ENCODE data around the gene KIAA1671. TPM values are rescaled to one million over a fixed set of nuclear protein-coding genes. Genes with fewer than 3 reads are reported as not detected.
A peak's percentile ranks its signal among the peaks of the same experiment; 100 is the strongest.

KIAA1671 gene
- polyA plus RNA-seq, 1 donor (not counting 4 experiments of a cell fraction or from before 2014, with no cell fraction given): 17.4 TPM

DNA sequence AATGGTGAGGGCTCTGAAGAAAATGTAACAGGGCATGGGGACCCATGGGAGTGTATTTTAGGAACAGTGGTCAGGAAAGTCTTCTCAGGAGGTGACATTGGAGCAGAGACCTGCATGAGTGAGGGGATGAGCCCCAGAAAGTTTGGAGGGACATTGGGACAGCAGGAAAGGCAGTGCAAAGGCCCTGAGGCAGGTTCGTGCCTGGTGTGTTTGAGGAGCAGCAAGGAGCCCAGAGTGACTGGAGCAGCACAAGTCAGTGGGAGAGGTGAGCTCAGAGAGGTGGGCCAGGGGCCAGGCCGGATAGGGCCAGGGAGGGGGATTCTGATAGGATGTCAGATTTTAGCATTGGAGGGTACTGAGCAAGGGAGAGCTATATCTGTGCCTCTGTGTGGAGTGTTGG lies 167.1 kb downstream of the KIAA1671 start:
- Histone ChIP-seq H4K20me1 (ENCODE audit: control insufficient read depth, extremely low read depth, insufficient read depth, low read length) (peaks cover 3% of the 10 kb centered on the region), H3K4me2 (ENCODE audit: control insufficient read depth, extremely low read depth, insufficient read depth, low read depth, low read length) (peak overlapping the region; percentile 29), H3K4me1 (ENCODE audit: control insufficient read depth, extremely low read depth, insufficient read depth, low read length) (peaks cover 17% of the 10 kb centered on the region), H2AFZ (ENCODE audit: control insufficient read depth, low read length) (no peak overlapping the region), H3K27ac (ENCODE audit: control insufficient read depth, insufficient read depth, low read length) (peak overlapping the region; percentile 13), H3K27me3 (ENCODE audit: control insufficient read depth, extremely low read depth, insufficient read depth, low read length) (no peaks in the 10 kb centered on the region), H3K9me1 (ENCODE audit: control insufficient read depth, extremely low read depth, insufficient read depth, low read length) (no peaks in the 10 kb centered on the region), H3K79me2 (ENCODE audit: control insufficient read depth, insufficient read depth, low read length) (no peaks in the 10 kb centered on the region), H3K4me3 (ENCODE audit: control insufficient read depth in 2 of 3, extremely low read depth in 1 of 3, insufficient read depth in 2 of 3, low read depth in 1 of 3, low read length in 3 of 3) (no peak overlapping the region), H3K9ac (ENCODE audit: control insufficient read depth, extremely low read depth, insufficient read depth, low read length) (no peak overlapping the region), H3K9me3 (ENCODE audit: control insufficient read depth, low read depth, low read length) (no peaks in the 10 kb centered on the region), H3K36me3 (ENCODE audit: control insufficient read depth in 2 of 2, extremely low read depth in 1 of 2, insufficient read depth in 2 of 2, low read length in 2 of 2) (peaks cover 6 to 7% of the 10 kb centered on the region in 2 experiments)
- no peak for TF ChIP-seq EZH2 (IDR thresholded peaks at IDR 0.05; ENCODE audit: low read length)
- TF ChIP-seq, protein P1, sequence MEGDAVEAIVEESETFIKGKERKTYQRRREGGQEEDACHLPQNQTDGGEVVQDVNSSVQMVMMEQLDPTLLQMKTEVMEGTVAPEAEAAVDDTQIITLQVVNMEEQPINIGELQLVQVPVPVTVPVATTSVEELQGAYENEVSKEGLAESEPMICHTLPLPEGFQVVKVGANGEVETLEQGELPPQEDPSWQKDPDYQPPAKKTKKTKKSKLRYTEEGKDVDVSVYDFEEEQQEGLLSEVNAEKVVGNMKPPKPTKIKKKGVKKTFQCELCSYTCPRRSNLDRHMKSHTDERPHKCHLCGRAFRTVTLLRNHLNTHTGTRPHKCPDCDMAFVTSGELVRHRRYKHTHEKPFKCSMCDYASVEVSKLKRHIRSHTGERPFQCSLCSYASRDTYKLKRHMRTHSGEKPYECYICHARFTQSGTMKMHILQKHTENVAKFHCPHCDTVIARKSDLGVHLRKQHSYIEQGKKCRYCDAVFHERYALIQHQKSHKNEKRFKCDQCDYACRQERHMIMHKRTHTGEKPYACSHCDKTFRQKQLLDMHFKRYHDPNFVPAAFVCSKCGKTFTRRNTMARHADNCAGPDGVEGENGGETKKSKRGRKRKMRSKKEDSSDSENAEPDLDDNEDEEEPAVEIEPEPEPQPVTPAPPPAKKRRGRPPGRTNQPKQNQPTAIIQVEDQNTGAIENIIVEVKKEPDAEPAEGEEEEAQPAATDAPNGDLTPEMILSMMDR (optimal IDR thresholded peaks at IDR 0.05 in 1 of 3, IDR thresholded peaks at IDR 0.05 in 1 of 3, conservative IDR thresholded peaks at IDR 0.05 in 1 of 3; ENCODE audit: extremely low read depth in 1 of 3, insufficient read depth in 2 of 3, low read length in 3 of 3): no peak
- FAIRE-seq (no peak), DNase-seq (ENCODE audit: low read depth, low spot score) (no peak)
- dilution Hi-C loops (cut with MboI; ENCODE audit: extremely low pct_ligation_motif_present, low sequenced_read_pairs): no loop called here

DNA sequence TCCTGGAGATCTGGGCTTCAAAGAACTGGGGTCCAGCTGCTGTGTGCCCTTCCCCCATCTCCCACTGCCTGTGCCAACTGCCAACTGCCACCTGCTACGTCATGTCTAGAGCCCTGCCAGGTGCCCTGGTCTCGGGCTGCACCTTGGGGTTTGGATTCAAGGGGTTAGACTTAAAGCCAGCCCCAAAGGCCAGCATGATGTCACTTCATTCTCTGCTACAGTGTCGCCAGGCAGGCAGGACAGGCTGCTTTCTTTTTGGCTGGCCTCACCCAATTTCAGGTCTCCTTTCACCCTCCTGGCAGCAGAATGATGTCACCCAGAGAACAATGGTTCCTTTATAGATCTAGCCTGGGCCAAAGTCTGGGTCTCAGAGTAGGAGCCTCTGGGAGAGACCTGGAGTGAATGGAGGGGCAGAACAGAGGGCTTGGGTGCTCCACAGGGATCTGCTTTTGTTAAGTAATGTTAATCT lies 167.6 kb downstream of the KIAA1671 start:
- H3K27ac ChIP-seq (ENCODE audit: control insufficient read depth, insufficient read depth, low read length): peak overlapping the region; percentile 13
- peak overlapping the region; percentile 29 for H3K4me2 ChIP-seq (ENCODE audit: control insufficient read depth, extremely low read depth, insufficient read depth, low read depth, low read length)
- H3K79me2 ChIP-seq (ENCODE audit: control insufficient read depth, insufficient read depth, low read length): no peaks in the 10 kb centered on the region
- FAIRE-seq (no peak), DNase-seq (ENCODE audit: low read depth, low spot score) (no peak)
- no peak overlapping the region for H2AFZ ChIP-seq (ENCODE audit: control insufficient read depth, low read length)
- no peak overlapping the region for H3K4me3 ChIP-seq (ENCODE audit: control insufficient read depth in 2 of 3, extremely low read depth in 1 of 3, insufficient read depth in 2 of 3, low read depth in 1 of 3, low read length in 3 of 3)
- no peaks in the 10 kb centered on the region for H3K9me3 ChIP-seq (ENCODE audit: control insufficient read depth, low read depth, low read length)
- H3K9ac ChIP-seq (ENCODE audit: control insufficient read depth, extremely low read depth, insufficient read depth, low read length): no peak overlapping the region
- H3K9me1 ChIP-seq (ENCODE audit: control insufficient read depth, extremely low read depth, insufficient read depth, low read length): no peaks in the 10 kb centered on the region
- H3K4me1 ChIP-seq (ENCODE audit: control insufficient read depth, extremely low read depth, insufficient read depth, low read length): peaks cover 12% of the 10 kb centered on the region
- H3K36me3 ChIP-seq (ENCODE audit: control insufficient read depth in 2 of 2, extremely low read depth in 1 of 2, insufficient read depth in 2 of 2, low read length in 2 of 2): peaks cover 6 to 7% of the 10 kb centered on the region in 2 experiments
- TF ChIP-seq, protein P1 (optimal IDR thresholded peaks at IDR 0.05 in 1 of 3, IDR thresholded peaks at IDR 0.05 in 1 of 3, conservative IDR thresholded peaks at IDR 0.05 in 1 of 3; ENCODE audit: extremely low read depth in 1 of 3, insufficient read depth in 2 of 3, low read length in 3 of 3): no peak
- TF ChIP-seq EZH2 (IDR thresholded peaks at IDR 0.05; ENCODE audit: low read length): no peak
- peaks cover 3% of the 10 kb centered on the region for H4K20me1 ChIP-seq (ENCODE audit: control insufficient read depth, extremely low read depth, insufficient read depth, low read length)
- H3K27me3 ChIP-seq (ENCODE audit: control insufficient read depth, extremely low read depth, insufficient read depth, low read length): no peaks in the 10 kb centered on the region
- dilution Hi-C loops (cut with MboI; ENCODE audit: extremely low pct_ligation_motif_present, low sequenced_read_pairs): no loop called here

Measured in keratinocyte (primary cell).